AG04450 (cell line): ENCODE results near the gene SORL1. TPM values are rescaled to one million over a fixed set of nuclear protein-coding genes. Genes with fewer than 3 reads are reported as not detected.

Source experiments
- CTCF ChIA-PET: fragments of 300-600, 350-600 bp; formaldehyde crosslinking; extraction: SDS; loops from one replicate; lab custom pipeline; 2022; ENCODE audit warnings: antibody characterized with exemption, inconsistent platforms; lab: Charles Lee
- POLR2A ChIA-PET: fragments of 350-600 bp; formaldehyde crosslinking; extraction: SDS; loops from one replicate; lab custom pipeline; 2021; ENCODE audit warnings: antibody characterized with exemption, inconsistent platforms; lab: Yijun Ruan, JAX
- DNase-seq: peaks from one replicate; pipeline ENCODE4 v3.0.0-alpha.2; 2011; ENCODE audit warnings: low read depth, low spot score
- H3K27ac ChIP-seq: one replicate; pipeline ENCODE4 v1.5.1; 2012; ENCODE audit warnings: low read depth, low read length, control low read depth
- H3K27me3 ChIP-seq: one replicate; pipeline ENCODE4 v1.6.0; 2012; ENCODE audit warnings: low read length; ENCODE audit not compliant: control insufficient read depth, insufficient read depth
- H3K4me3 ChIP-seq: 2 replicates; pipeline ENCODE4 v1.5.1; 2011; ENCODE audit warnings: mild to moderate bottlenecking, low read depth, low read length, control low read depth
- H3K9me3 ChIP-seq: 2 replicates; pipeline ENCODE4 v1.5.1; 2012; ENCODE audit warnings: low read length; ENCODE audit not compliant: control insufficient read depth, insufficient read depth
- polyA plus RNA-seq: library from polyadenylated mRNA; depleted of rRNA; stranded (reverse); fragments of >200 nt; gene quantifications from 2 replicates; pipeline ENCODE4 v1.2.3, GENCODE V29; 2011
- TF ChIP-seq, protein P1 (sequence below): IDR thresholded peaks from 2 replicates; pipeline ENCODE4 v1.5.1; 2011; ENCODE audit warnings: low read depth, low read length, control low read depth, inconsistent platforms

SORL1 gene
- polyA plus RNA-seq, 1 experiment: 5.4 TPM

- CTCF ChIA-PET: interaction anchor here (1.0 to 2.2 kb wide), 2 partner anchors 11 to 308 kb away, joined by 3 to 6 read pairs; no protein-coding TSS in a partner anchor
- Histone ChIP-seq H3K4me3 (no peak overlapping the region), H3K27me3 (no peaks in the 10 kb centered on the region), H3K27ac (no peak overlapping the region), H3K9me3 (peaks cover 3% of the 10 kb centered on the region; the same call in 1 of the 2 replicates)
- TF ChIP-seq, protein P1, sequence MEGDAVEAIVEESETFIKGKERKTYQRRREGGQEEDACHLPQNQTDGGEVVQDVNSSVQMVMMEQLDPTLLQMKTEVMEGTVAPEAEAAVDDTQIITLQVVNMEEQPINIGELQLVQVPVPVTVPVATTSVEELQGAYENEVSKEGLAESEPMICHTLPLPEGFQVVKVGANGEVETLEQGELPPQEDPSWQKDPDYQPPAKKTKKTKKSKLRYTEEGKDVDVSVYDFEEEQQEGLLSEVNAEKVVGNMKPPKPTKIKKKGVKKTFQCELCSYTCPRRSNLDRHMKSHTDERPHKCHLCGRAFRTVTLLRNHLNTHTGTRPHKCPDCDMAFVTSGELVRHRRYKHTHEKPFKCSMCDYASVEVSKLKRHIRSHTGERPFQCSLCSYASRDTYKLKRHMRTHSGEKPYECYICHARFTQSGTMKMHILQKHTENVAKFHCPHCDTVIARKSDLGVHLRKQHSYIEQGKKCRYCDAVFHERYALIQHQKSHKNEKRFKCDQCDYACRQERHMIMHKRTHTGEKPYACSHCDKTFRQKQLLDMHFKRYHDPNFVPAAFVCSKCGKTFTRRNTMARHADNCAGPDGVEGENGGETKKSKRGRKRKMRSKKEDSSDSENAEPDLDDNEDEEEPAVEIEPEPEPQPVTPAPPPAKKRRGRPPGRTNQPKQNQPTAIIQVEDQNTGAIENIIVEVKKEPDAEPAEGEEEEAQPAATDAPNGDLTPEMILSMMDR: no peak
- DNase-seq: no peak
- POLR2A ChIA-PET: no interaction called here
These were observed 128.0 kb downstream of the SORL1 start for GRCh38 chr11:121580154-121580553.

DNA sequence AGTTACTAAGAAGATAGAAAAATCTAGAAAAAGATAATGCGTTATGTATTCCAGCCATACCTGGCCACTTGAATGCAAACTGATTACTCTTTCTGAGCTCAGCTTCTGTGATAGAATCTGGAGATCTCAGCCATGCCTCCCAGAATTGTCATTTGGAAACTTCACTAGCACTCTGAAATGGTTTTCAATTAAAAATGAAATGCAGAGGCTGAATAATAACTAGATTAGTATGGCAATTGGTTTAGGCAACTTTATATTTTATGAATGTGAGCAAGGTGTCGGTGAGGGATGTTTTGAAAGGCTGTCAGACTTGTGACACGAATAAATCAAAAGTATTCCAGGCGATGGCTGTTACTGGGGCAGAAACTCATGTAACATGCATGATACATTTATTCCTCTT is 129.5 kb downstream of the SORL1 start:
- Histone ChIP-seq H3K27ac (no peak overlapping the region), H3K9me3 (peaks cover 3% of the 10 kb centered on the region; the same call in 1 of the 2 replicates), H3K4me3 (no peak overlapping the region), H3K27me3 (no peaks in the 10 kb centered on the region)
- POLR2A ChIA-PET: no interaction called here
- no peak for DNase-seq
- TF ChIP-seq, protein P1: no peak
- CTCF ChIA-PET: interaction anchor here (0.7 kb wide), 1 partner anchor 14 kb away, joined by 3 read pairs; no protein-coding TSS in a partner anchor

DNA sequence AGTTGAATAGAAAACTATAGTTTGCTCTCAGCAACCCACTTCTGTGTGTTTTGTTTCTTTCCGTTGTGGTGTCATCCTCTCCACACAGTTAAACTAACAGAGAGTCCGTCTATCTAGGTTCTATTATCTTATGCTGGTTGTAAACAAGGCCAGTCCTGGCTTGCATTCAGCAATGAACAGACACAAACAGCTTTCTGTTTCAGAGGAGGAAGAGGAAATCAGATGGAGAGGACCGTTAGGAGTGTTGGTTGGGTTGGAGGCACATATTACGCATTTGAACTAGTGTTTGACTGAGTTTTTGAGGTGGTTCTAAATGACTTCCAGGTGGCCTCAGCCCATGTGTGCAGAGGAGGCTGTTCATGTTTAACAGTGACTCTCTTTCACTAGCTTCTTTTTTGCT is 130.2 kb downstream of the SORL1 start:
- ChIA-PET POLR2A (no interaction called here), CTCF (no interaction called here)
- Histone ChIP-seq H3K27ac (no peak overlapping the region), H3K27me3 (no peaks in the 10 kb centered on the region), H3K4me3 (no peak overlapping the region), H3K9me3 (peaks cover 3% of the 10 kb centered on the region; the same call in 1 of the 2 replicates)
- DNase-seq: no peak
- TF ChIP-seq, protein P1: no peak

DNA sequence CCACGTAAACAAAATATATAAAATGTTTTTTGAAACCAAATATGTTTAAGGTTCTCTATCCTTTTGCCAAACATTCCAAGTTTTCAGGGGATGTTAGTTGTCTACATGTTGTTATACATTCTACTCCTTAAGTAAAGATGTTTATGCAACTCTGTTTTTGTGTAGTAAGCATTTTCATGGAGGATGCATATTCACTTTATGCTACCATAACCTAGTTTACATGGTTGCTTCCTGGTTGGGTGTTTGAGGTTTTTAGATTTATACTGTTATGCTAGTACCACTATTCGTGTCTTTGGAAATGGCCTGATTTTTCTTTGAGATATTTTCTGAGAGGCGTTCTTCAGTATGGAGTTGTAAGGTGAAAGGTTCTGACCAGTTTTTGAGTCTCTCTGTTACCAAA is 131.7 kb downstream of the SORL1 start:
- ChIA-PET CTCF (no interaction called here), POLR2A (interaction anchor here (0.6 kb wide), 1 partner anchor 292 kb away, joined by 3 read pairs; no protein-coding TSS in a partner anchor)
- H3K9me3 ChIP-seq: peaks cover 3% of the 10 kb centered on the region; the same call in 1 of the 2 replicates
- TF ChIP-seq, protein P1: no peak
- H3K4me3 ChIP-seq: no peak overlapping the region
- no peak for DNase-seq
- no peaks in the 10 kb centered on the region for H3K27me3 ChIP-seq
- no peak overlapping the region for H3K27ac ChIP-seq

- no peaks in the 10 kb centered on the region for H3K27me3 ChIP-seq
- H3K4me3 ChIP-seq: no peak overlapping the region
- no peak overlapping the region for H3K27ac ChIP-seq
- TF ChIP-seq, protein P1: no peak
- H3K9me3 ChIP-seq: no peaks in the 10 kb centered on the region
- ChIA-PET CTCF (no interaction called here), POLR2A (no interaction called here)
- no peak for DNase-seq
These were observed 134.6 kb downstream of the SORL1 start for GRCh38 chr11:121586750-121587149.
